ENCODE data around the gene BANP.
"Not testable (repeated sequence)": the region's sequence is repeated elsewhere in the genome, so short reads cannot be mapped to it uniquely, and the experiment has no call there.

- not testable (repeated sequence) for TF ChIP-seq CTCF (IDR thresholded peaks at IDR 0.05; ENCODE audit: control extremely low read depth in 1 of 3, insufficient read depth in 1 of 3, low read depth in 1 of 3, low read length in 3 of 3); TBP (IDR thresholded peaks at IDR 0.05; ENCODE audit: low read depth, low read length)
These were observed 143.0 kb downstream of the BANP start for GRCh38 chr16:88094253-88094575.
